Measurements from ENCODE around the gene RHBG.

Gene RHBG

DNA sequence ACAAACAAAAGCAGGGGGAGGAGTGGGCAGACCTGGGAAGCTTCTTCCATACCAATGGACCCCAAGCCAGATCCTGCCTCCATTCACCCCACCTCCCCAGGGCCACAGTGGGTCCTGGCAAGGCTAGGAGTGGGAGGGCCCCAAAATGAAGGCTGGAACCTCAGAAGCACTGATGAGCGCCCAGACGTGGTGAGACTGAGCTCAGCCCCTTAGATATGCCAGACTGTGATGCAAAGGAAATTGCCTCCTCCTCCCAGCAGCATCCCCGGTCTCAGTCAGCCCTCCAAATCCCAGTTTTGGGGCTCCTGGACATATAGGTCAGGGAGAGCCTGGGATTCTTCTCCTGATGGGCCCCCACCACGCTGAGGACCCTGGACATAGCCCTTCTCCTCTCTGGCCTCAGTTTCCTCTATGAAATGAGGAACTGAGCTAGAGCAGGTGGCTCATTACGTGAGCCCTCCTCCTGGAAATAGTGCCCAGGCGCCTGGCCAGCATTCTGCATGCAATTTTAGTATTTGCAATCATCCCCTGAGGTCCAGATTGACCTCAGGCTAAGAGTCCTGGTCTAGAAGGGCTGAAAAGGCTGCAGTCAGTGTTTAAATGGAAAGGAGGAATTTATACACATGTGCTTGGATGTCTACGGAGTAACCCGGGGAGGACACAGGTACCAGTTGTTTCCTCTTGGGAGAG, 33.5 kb downstream of the RHBG start:
- H3K4me3 ChIP-seq (ENCODE audit: low read depth, low read length), result no peak overlapping the region
- DNase-seq (ENCODE audit: low read depth), result no peak
- TF ChIP-seq, protein P1, sequence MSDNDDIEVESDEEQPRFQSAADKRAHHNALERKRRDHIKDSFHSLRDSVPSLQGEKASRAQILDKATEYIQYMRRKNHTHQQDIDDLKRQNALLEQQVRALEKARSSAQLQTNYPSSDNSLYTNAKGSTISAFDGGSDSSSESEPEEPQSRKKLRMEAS (IDR thresholded peaks at IDR 0.05; ENCODE audit: low read depth, low read length), result no peak
- TF ChIP-seq, protein P2, sequence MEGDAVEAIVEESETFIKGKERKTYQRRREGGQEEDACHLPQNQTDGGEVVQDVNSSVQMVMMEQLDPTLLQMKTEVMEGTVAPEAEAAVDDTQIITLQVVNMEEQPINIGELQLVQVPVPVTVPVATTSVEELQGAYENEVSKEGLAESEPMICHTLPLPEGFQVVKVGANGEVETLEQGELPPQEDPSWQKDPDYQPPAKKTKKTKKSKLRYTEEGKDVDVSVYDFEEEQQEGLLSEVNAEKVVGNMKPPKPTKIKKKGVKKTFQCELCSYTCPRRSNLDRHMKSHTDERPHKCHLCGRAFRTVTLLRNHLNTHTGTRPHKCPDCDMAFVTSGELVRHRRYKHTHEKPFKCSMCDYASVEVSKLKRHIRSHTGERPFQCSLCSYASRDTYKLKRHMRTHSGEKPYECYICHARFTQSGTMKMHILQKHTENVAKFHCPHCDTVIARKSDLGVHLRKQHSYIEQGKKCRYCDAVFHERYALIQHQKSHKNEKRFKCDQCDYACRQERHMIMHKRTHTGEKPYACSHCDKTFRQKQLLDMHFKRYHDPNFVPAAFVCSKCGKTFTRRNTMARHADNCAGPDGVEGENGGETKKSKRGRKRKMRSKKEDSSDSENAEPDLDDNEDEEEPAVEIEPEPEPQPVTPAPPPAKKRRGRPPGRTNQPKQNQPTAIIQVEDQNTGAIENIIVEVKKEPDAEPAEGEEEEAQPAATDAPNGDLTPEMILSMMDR (IDR thresholded peaks at IDR 0.05; ENCODE audit: low read depth, low read length), result no peak
- TF ChIP-seq MYC (IDR thresholded peaks at IDR 0.05; ENCODE audit: low read depth, low read length), result no peak

DNA sequence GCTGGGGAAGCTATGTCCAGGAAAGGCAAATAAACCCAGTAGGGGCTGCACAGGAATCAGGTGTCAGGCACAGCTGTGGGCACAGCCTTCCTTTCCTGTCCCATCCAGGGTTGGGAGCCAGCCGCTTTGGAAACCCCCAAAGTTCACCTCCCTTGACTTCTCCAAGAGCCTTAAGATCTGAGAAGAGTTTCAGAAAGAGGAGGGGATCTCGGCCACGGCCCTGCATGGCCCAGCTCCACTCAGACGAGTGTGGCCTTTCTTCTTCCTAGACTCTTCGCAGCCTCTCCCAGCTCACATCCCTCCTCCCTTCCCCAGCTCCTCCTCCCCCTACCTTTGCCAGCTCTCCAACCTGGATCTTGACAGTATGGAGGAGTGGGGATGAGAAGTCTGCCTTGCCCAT, 36.7 kb downstream of the RHBG start:
- TF ChIP-seq, protein P2 (IDR thresholded peaks at IDR 0.05; ENCODE audit: low read depth, low read length), result no peak
- TF ChIP-seq POLR2A (IDR thresholded peaks at IDR 0.05; ENCODE audit: extremely low read depth, insufficient read length) (no peak), MYC (IDR thresholded peaks at IDR 0.05; ENCODE audit: low read depth, low read length) (no peak)
- TF ChIP-seq, protein P1 (IDR thresholded peaks at IDR 0.05; ENCODE audit: low read depth, low read length), result no peak
- no peak for DNase-seq (ENCODE audit: low read depth)
- H3K4me3 ChIP-seq (ENCODE audit: low read depth, low read length), result no peak overlapping the region

DNA sequence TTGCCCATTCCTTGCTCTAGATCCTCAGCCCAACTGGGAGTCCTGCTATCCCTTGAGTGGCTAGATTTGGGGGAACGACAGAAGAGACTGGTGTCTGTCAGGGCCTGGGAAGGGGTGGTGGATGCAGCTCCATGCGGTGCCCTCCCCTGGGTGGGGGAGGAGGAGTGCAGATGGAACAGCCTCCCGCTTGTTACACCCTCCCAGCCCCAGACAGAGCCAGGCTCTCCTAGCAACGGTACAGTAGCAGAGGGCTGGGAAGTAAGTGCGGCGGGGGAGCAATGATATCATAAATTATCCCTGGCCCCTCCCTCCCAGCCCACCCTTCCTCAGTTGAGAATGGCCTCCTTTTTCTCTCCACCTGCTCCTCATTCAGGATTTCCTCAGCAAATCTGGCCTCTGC, 37.2 kb downstream of the RHBG start:
- DNase-seq (ENCODE audit: low read depth), result no peak
- H3K4me3 ChIP-seq (ENCODE audit: low read depth, low read length), result no peak overlapping the region
- TF ChIP-seq POLR2A (IDR thresholded peaks at IDR 0.05; ENCODE audit: extremely low read depth, insufficient read length) (no peak), MYC (IDR thresholded peaks at IDR 0.05; ENCODE audit: low read depth, low read length) (no peak)
- TF ChIP-seq, protein P2 (IDR thresholded peaks at IDR 0.05; ENCODE audit: low read depth, low read length), result no peak
- TF ChIP-seq, protein P1 (IDR thresholded peaks at IDR 0.05; ENCODE audit: low read depth, low read length), result no peak

DNA sequence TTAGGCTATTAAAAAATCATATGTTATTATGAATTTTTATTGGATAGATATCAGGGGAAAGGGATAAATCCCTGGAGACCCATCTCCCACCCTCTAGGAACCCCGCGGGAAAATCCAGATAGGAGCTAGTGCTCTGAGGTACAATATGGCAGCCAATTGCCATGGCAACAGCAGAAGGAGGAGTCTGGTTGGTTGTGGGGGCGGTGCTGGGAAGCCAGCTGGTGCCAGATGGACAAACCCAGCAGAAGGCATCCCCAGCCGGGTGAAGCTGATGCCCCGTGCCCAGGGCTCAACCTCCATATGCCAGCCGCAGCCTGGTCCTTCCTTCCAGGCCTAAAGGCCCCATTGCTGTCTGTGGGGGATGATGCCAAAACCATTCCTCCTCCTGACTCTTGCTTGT, 38.3 kb downstream of the RHBG start:
- TF ChIP-seq, protein P2 (IDR thresholded peaks at IDR 0.05; ENCODE audit: low read depth, low read length), result no peak
- TF ChIP-seq MYC (IDR thresholded peaks at IDR 0.05; ENCODE audit: low read depth, low read length) (no peak), POLR2A (IDR thresholded peaks at IDR 0.05; ENCODE audit: extremely low read depth, insufficient read length) (no peak)
- TF ChIP-seq, protein P1 (IDR thresholded peaks at IDR 0.05; ENCODE audit: low read depth, low read length), result no peak
- no peak overlapping the region for H3K4me3 ChIP-seq (ENCODE audit: low read depth, low read length)
- no peak for DNase-seq (ENCODE audit: low read depth)

DNA sequence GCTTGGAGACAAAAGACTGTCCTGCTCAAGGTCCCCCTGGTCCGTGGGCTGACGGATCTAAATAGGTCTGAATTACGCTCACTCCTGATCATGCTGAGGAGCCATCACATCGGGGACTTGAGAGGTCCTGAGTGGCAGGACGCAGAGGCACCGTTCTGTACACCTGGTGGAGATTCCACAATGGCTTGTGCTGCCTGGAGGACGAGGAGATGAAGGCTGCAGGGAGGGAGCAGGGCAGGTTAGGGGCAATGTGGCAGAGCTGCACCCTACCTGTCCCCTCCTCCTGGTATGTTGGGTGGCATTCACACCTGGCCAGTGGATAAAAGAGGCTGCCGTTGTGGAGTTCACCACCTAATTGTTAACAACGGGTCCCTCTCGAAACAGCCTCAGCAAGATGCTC, 38.7 kb downstream of the RHBG start:
- no peak for DNase-seq (ENCODE audit: low read depth)
- TF ChIP-seq, protein P1 (IDR thresholded peaks at IDR 0.05; ENCODE audit: low read depth, low read length), result no peak
- no peak for TF ChIP-seq POLR2A (IDR thresholded peaks at IDR 0.05; ENCODE audit: extremely low read depth, insufficient read length)
- no peak for TF ChIP-seq MYC (IDR thresholded peaks at IDR 0.05; ENCODE audit: low read depth, low read length)
- TF ChIP-seq, protein P2 (IDR thresholded peaks at IDR 0.05; ENCODE audit: low read depth, low read length), result no peak
- H3K4me3 ChIP-seq (ENCODE audit: low read depth, low read length), result no peak overlapping the region

All from NB4 (cell line).